HEK293 (cell line): ENCODE measurements around the gene PPARA.

Experiments used
- CTCF ChIA-PET: fragments of 350-600 bp; formaldehyde crosslinking; extraction: SDS; loops from one replicate; lab custom pipeline; 2021; ENCODE audit warnings: antibody characterized with exemption; lab: Yijun Ruan, JAX
- POLR2A ChIA-PET: fragments of 300-600 bp; formaldehyde crosslinking; extraction: SDS; loops from one replicate; lab custom pipeline; 2020; ENCODE audit warnings: antibody characterized with exemption, inconsistent platforms; lab: Yijun Ruan, JAX
- H3K27ac ChIP-seq: fragments of 200-500 bp; sonication (Bioruptor generic); 2 replicates; pipeline ENCODE4 v1.5.1; 2014; ENCODE audit warnings: low read depth, low read length, control low read depth, inconsistent platforms; ENCODE audit errors: extremely low read depth
- H3K36me3 ChIP-seq, 2 experiments: fragments of 200-500 bp in 1 of 2; sonication (Bioruptor generic) in 1 of 2; 1 replicate in 1 of 2; 2 replicates in 1 of 2; pipeline ENCODE4 v1.5.1; 2014 to 2017; ENCODE audit warnings: inconsistent platforms in 2 of 2, low read length in 2 of 2; ENCODE audit not compliant: control insufficient read depth in 2 of 2, insufficient read depth in 1 of 2
- H3K4me1 ChIP-seq: fragments of 200-500 bp; sonication (Bioruptor generic); 2 replicates; pipeline ENCODE4 v1.5.1; 2014; ENCODE audit warnings: mild to moderate bottlenecking, low read length, inconsistent platforms; ENCODE audit not compliant: control insufficient read depth, insufficient read depth
- H3K4me3 ChIP-seq: 2 replicates; pipeline ENCODE4 v1.5.1; 2011; ENCODE audit warnings: low read depth, mild to moderate bottlenecking, control low read depth, low read length, moderate library complexity
- H3K9me3 ChIP-seq: fragments of 200-500 bp; sonication (Bioruptor generic); 2 replicates; pipeline ENCODE4 v1.5.1; 2014; ENCODE audit warnings: low read depth, low read length, inconsistent platforms; ENCODE audit not compliant: control insufficient read depth, insufficient read depth
- SETDB1 ChIP-seq: IDR thresholded peaks from one replicate; pipeline ENCODE4 v1.6.1; 2017; ENCODE audit warnings: mild to moderate bottlenecking, low read length, moderate library complexity, mixed read lengths; ENCODE audit not compliant: insufficient read length
- ZBTB17 ChIP-seq: fragments of 450-650 bp; formaldehyde crosslinking; IDR thresholded peaks from 2 replicates; pipeline ENCODE4 v1.5.1; 2016; ENCODE audit warnings: missing biosample characterization, missing genetic modification characterization
- ZBTB8A ChIP-seq: fragments of 450-650 bp; formaldehyde crosslinking; IDR thresholded peaks from 2 replicates; pipeline ENCODE4 v1.5.1; 2016; ENCODE audit warnings: missing biosample characterization, missing genetic modification characterization
- ZFP3 ChIP-seq: fragments of 450-650 bp; formaldehyde crosslinking; IDR thresholded peaks from 2 replicates; pipeline ENCODE4 v1.5.1; 2016; ENCODE audit warnings: low read depth, missing biosample characterization, missing genetic modification characterization
- ZNF133 ChIP-seq: fragments of 450-650 bp; formaldehyde crosslinking; IDR thresholded peaks from 2 replicates; pipeline ENCODE4 v1.5.1; 2016; ENCODE audit warnings: missing biosample characterization, missing genetic modification characterization
- ZNF174 ChIP-seq: fragments of 450-650 bp; formaldehyde crosslinking; IDR thresholded peaks from 2 replicates; pipeline ENCODE4 v1.5.0; 2017; ENCODE audit warnings: missing biosample characterization, mild to moderate bottlenecking, missing genetic modification characterization
- ZNF202 ChIP-seq: fragments of 450-650 bp; formaldehyde crosslinking; IDR thresholded peaks from 2 replicates; pipeline ENCODE4 v1.5.1; 2016; ENCODE audit warnings: missing biosample characterization, missing genetic modification characterization, borderline replicate concordance
- ZNF248 ChIP-seq: fragments of 450-650 bp; formaldehyde crosslinking; IDR thresholded peaks from 2 replicates; pipeline ENCODE4 v1.5.1; 2017; ENCODE audit warnings: missing biosample characterization, missing genetic modification characterization
- ZNF600 ChIP-seq: fragments of 450-650 bp; formaldehyde crosslinking; IDR thresholded peaks from 2 replicates; pipeline ENCODE4 v1.5.1; 2016; ENCODE audit warnings: missing biosample characterization, missing genetic modification characterization
- ZNF610 ChIP-seq: fragments of 450-650 bp; formaldehyde crosslinking; IDR thresholded peaks from 2 replicates; pipeline ENCODE4 v1.5.1; 2016; ENCODE audit warnings: missing biosample characterization, missing genetic modification characterization, borderline replicate concordance
- ZNF626 ChIP-seq: fragments of 450-650 bp; sonication (Bioruptor Pico); formaldehyde crosslinking; IDR thresholded peaks from 2 replicates; pipeline ENCODE4 v1.5.1; 2018; ENCODE audit warnings: missing biosample characterization, missing genetic modification characterization, inconsistent platforms
- ZNF664 ChIP-seq: fragments of 450-650 bp; formaldehyde crosslinking; IDR thresholded peaks from 2 replicates; pipeline ENCODE4 v1.5.1; 2016; ENCODE audit warnings: missing biosample characterization, missing genetic modification characterization
- ZNF792 ChIP-seq: fragments of 450-650 bp; formaldehyde crosslinking; IDR thresholded peaks from 2 replicates; pipeline ENCODE4 v1.5.1; 2016; ENCODE audit warnings: missing biosample characterization, missing genetic modification characterization
- ZSCAN23 ChIP-seq: fragments of 450-650 bp; formaldehyde crosslinking; IDR thresholded peaks from 2 replicates; pipeline ENCODE4 v1.5.1; 2016; ENCODE audit warnings: missing biosample characterization, missing genetic modification characterization
- TF ChIP-seq, protein P1 (sequence below): fragments of 450-650 bp; formaldehyde crosslinking; IDR thresholded peaks from 2 replicates; pipeline ENCODE4 v1.5.1; 2016; ENCODE audit warnings: missing biosample characterization, missing genetic modification characterization
- TF ChIP-seq, protein P2 (sequence below): fragments of 450-650 bp; formaldehyde crosslinking; IDR thresholded peaks from 2 replicates; pipeline ENCODE4 v1.5.0; 2017; ENCODE audit warnings: missing biosample characterization, missing genetic modification characterization, borderline replicate concordance

The PPARA gene

DNA sequence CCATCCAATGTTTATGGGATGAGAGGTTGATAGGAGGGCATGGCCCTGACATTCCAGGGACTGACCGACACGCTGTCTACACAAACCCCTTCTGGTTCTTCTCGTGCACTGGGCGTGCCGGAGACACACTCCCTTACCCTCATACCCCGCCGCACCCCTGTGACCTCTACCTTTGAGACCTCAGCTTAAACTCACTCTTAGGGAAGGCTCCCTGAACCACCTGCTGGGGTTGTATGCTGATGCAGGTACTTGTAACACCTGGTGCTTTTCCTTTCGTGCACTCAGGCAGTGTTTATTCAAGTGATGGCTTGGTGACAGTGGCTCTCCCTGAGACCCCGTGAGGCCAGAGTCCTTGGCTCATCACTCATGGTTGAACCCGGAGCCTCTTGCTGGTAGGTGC, 12.0 kb downstream of the PPARA start (continued):
- no peak for TF ChIP-seq ZFP3 (tag by site-specific recombination)

DNA sequence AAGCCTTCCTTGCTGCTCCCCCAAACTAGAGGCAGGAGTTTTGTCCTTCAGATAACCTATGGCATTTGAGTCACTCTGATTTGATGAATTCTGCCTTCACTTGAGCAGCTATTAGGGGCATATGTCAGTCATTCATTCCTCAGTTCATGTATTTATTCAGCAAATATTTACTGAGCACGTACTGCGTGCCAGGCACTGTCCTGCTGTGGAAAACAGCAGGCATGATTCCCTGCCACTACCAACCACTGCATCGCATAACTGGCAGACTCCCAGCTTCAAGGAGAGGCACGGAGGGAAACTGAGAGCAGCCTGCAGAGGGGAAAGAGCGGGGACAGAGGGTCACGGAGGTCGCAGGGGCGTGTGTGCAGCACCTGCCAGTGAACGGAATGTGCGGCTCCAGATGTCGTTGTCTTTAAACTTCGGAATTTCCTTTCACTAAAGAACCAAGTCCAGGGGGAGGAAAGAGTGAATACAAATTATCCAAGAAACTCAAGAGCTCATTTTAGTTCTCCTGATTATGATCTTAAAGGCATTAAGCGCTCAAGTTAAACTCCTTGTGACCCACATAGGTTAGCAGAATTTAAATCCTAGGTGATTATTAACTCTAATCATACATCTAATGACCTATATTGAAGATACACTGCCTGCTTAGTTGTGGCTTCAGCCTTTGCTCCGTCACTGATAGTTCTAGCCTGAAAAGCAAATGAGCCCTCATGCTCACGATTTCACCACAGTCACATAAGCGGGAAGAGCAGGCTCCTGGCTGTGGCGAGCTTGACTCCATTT, 12.6 kb downstream of the PPARA start:
- Histone ChIP-seq H3K4me1 (no peaks in the 10 kb centered on the region), H3K9me3 (no peaks in the 10 kb centered on the region), H3K27ac (no peak overlapping the region), H3K36me3 (peaks cover 0 to 6% of the 10 kb centered on the region in 2 experiments; a peak in 2 of 3 replicates), H3K4me3 (no peak overlapping the region)
- POLR2A ChIA-PET, result no interaction called here
- TF ChIP-seq ZNF202 (tag by site-specific recombination) (no peak), ZNF664 (peak; percentile 68)
- CTCF ChIA-PET, result interaction anchor here (0.5 to 0.9 kb wide), 3 partner anchors 45 to 152 kb away, joined by 3 to 4 read pairs (median 3); no protein-coding TSS in a partner anchor

DNA sequence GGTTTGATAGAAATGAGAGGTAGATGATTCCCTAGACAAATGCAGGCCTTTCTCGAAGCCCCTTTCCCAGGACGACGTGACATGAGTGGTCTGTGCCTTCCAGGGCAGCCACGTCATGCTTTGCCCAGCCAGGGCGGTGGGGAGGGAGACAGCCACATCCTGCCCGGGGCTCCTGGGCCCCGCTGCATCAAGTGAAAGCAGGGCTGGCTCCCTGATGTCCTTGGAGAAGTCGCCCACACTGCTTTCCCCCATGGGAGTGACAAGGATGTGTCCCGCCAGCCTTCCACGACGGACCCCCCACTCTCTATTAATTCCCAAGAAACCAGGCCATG, 13.2 kb downstream of the PPARA start:
- ChIA-PET CTCF (interaction anchor here (0.6 to 0.9 kb wide), 2 partner anchors 47 to 152 kb away, joined by 3 read pairs; no protein-coding TSS in a partner anchor), POLR2A (no interaction called here)
- peaks cover 0 to 6% of the 10 kb centered on the region in 2 experiments; a peak in 2 of 3 replicates for H3K36me3 ChIP-seq
- no peak overlapping the region for H3K4me3 ChIP-seq
- no peaks in the 10 kb centered on the region for H3K9me3 ChIP-seq
- TF ChIP-seq, protein P1, sequence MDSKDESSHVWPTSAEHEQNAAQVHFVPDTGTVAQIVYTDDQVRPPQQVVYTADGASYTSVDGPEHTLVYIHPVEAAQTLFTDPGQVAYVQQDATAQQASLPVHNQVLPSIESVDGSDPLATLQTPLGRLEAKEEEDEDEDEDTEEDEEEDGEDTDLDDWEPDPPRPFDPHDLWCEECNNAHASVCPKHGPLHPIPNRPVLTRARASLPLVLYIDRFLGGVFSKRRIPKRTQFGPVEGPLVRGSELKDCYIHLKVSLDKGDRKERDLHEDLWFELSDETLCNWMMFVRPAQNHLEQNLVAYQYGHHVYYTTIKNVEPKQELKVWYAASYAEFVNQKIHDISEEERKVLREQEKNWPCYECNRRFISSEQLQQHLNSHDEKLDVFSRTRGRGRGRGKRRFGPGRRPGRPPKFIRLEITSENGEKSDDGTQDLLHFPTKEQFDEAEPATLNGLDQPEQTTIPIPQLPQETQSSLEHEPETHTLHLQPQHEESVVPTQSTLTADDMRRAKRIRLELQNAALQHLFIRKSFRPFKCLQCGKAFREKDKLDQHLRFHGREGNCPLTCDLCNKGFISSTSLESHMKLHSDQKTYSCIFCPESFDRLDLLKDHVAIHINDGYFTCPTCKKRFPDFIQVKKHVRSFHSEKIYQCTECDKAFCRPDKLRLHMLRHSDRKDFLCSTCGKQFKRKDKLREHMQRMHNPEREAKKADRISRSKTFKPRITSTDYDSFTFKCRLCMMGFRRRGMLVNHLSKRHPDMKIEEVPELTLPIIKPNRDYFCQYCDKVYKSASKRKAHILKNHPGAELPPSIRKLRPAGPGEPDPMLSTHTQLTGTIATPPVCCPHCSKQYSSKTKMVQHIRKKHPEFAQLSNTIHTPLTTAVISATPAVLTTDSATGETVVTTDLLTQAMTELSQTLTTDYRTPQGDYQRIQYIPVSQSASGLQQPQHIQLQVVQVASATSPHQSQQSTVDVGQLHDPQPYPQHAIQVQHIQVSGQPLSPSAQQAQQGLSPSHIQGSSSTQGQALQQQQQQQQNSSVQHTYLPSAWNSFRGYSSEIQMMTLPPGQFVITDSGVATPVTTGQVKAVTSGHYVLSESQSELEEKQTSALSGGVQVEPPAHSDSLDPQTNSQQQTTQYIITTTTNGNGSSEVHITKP (tag by site-specific recombination), result no peak
- TF ChIP-seq ZNF174, result no peak
- TF ChIP-seq ZSCAN23 (tag by site-specific recombination), result no peak
- no peak for TF ChIP-seq ZNF792 (tag by site-specific recombination)
- TF ChIP-seq ZBTB8A (tag by site-specific recombination), result no peak
- no peak overlapping the region for H3K27ac ChIP-seq
- H3K4me1 ChIP-seq, result no peaks in the 10 kb centered on the region

DNA sequence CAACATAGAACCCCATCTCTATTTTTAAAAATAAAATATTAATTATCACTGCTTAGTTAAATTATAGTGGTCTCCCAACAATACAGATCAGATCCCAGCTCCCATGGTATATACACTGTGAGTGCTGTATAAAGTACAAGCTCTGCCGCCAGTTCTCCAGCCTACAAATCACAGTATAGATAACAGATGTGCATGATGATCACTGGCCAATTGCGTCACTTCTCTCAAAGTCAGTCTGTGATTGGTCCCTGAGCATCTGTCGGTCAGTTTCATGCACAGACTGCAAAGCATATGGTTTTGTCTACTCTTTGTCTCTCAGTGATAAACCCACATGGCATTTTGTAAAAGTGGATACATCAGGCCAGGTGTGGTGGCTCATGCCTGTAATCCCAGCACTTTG, 15.7 kb downstream of the PPARA start:
- Histone ChIP-seq H3K4me3 (no peak overlapping the region), H3K4me1 (no peaks in the 10 kb centered on the region), H3K9me3 (no peaks in the 10 kb centered on the region), H3K27ac (no peak overlapping the region), H3K36me3 (peaks cover 0 to 4% of the 10 kb centered on the region in 2 experiments; a peak in 2 of 3 replicates)
- TF ChIP-seq ZBTB17 (tag by site-specific recombination) (no peak), ZNF133 (tag by site-specific recombination) (no peak), ZNF610 (tag by site-specific recombination) (no peak)
- CTCF ChIA-PET, result interaction anchor here (0.7 kb wide), 1 partner anchor 848 kb away, joined by 4 read pairs; no protein-coding TSS in a partner anchor
- POLR2A ChIA-PET, result no interaction called here

DNA sequence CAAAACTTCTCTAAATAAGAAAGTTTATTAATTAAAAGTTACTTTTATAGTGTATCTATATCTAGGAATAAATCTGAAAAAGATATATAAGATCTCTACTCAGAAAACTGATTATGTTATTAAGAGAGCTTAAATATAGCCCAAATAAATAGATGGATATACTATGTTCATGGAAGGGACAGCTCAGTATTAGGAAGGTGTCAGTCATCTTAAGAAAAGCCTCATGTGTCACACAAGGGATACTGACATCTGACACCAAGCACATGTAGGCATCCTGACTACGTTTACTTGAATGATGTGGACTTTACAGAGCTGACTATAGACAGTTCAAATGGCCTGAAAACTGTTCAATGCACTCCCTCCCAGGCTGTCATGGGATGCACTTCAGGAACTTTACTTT, 19.3 kb downstream of the PPARA start:
- H3K27ac ChIP-seq, result no peak overlapping the region
- CTCF ChIA-PET, result interaction anchor here (0.7 to 1.5 kb wide), 2 partner anchors 49 to 175 kb away, joined by 3 to 6 read pairs; no protein-coding TSS in a partner anchor
- POLR2A ChIA-PET, result no interaction called here
- H3K36me3 ChIP-seq, result no peaks in the 10 kb centered on the region; a peak in 1 of 3 replicates
- peak; percentile 97 for TF ChIP-seq ZNF248 (tag by site-specific recombination)
- no peak for TF ChIP-seq ZNF626
- TF ChIP-seq, protein P2, sequence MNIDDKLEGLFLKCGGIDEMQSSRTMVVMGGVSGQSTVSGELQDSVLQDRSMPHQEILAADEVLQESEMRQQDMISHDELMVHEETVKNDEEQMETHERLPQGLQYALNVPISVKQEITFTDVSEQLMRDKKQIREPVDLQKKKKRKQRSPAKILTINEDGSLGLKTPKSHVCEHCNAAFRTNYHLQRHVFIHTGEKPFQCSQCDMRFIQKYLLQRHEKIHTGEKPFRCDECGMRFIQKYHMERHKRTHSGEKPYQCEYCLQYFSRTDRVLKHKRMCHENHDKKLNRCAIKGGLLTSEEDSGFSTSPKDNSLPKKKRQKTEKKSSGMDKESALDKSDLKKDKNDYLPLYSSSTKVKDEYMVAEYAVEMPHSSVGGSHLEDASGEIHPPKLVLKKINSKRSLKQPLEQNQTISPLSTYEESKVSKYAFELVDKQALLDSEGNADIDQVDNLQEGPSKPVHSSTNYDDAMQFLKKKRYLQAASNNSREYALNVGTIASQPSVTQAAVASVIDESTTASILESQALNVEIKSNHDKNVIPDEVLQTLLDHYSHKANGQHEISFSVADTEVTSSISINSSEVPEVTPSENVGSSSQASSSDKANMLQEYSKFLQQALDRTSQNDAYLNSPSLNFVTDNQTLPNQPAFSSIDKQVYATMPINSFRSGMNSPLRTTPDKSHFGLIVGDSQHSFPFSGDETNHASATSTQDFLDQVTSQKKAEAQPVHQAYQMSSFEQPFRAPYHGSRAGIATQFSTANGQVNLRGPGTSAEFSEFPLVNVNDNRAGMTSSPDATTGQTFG (tag by site-specific recombination), result no peak
- TF ChIP-seq SETDB1, result peak; percentile 68
- TF ChIP-seq ZNF600 (tag by site-specific recombination), result 0 out of 2 replicates have a peak, but pooled peaks have one; percentile 16
- no peaks in the 10 kb centered on the region; the same call in 1 of the 2 replicates for H3K4me1 ChIP-seq
- no peaks in the 10 kb centered on the region for H3K9me3 ChIP-seq
- no peak overlapping the region for H3K4me3 ChIP-seq
